ENCODE measurements around the gene NFIX. TPM values are rescaled to one million over a fixed set of nuclear protein-coding genes. Genes with fewer than 3 reads are reported as not detected.

Gene NFIX
- total RNA-seq, 2 experiments from 2014 or later: 6.3 to 8.7 TPM

- Mint-ChIP-seq H3K9me3 (no peaks in the 10 kb centered on the region), H3K4me1 (peaks cover 48% of the 10 kb centered on the region), H3K36me3 (peaks cover 18% of the 10 kb centered on the region), H3K27me3 (no peaks in the 10 kb centered on the region), H3K4me3 (peak within 1 kb of the TSS; percentile 97), H3K27ac (peak within 1 kb of the TSS; percentile 96)
- DNase-seq: peak; percentile 97
Observed at GRCh38 chr19:13117772-13118423, 122.6 kb downstream of the NFIX start, which contains the start of gene NACC1. NACC1 (plus strand) TSS chr19:13118264; CDS start chr19:13135208, 16,944 bp downstream.

- peak overlapping the region; percentile 84 for H3K27ac Mint-ChIP-seq
- no peaks in the 10 kb centered on the region for H3K9me3 Mint-ChIP-seq
- DNase-seq: peak; percentile 45
- peak overlapping the region; percentile 84 for H3K4me3 Mint-ChIP-seq
- peaks cover 51% of the 10 kb centered on the region for H3K4me1 Mint-ChIP-seq
- H3K27me3 Mint-ChIP-seq: no peaks in the 10 kb centered on the region
- H3K36me3 Mint-ChIP-seq: peaks cover 18% of the 10 kb centered on the region
Observed at GRCh38 chr19:13118424-13119193, 123.3 kb downstream of the NFIX start.

GRCh38 chr19:13119627-13120026 lies 124.4 kb downstream of the NFIX start:
- Mint-ChIP-seq H3K4me3 (peak overlapping the region; percentile 84), H3K4me1 (peaks cover 50% of the 10 kb centered on the region), H3K27ac (peak overlapping the region; percentile 84), H3K27me3 (no peaks in the 10 kb centered on the region), H3K36me3 (peaks cover 16% of the 10 kb centered on the region), H3K9me3 (no peaks in the 10 kb centered on the region)
- no peak for DNase-seq

- Mint-ChIP-seq H3K4me1 (peaks cover 49% of the 10 kb centered on the region), H3K27ac (no peak overlapping the region), H3K27me3 (no peaks in the 10 kb centered on the region), H3K4me3 (no peak overlapping the region), H3K36me3 (peaks cover 16% of the 10 kb centered on the region), H3K9me3 (no peaks in the 10 kb centered on the region)
- no peak for DNase-seq
Observed at GRCh38 chr19:13120031-13120430, 124.8 kb downstream of the NFIX start.

- no peak for DNase-seq
- H3K27me3 Mint-ChIP-seq: no peaks in the 10 kb centered on the region
- peak overlapping the region; percentile 38 for H3K27ac Mint-ChIP-seq
- H3K4me1 Mint-ChIP-seq: peaks cover 42% of the 10 kb centered on the region
- peaks cover 11% of the 10 kb centered on the region for H3K36me3 Mint-ChIP-seq
- H3K4me3 Mint-ChIP-seq: peak overlapping the region; percentile 43
- H3K9me3 Mint-ChIP-seq: no peaks in the 10 kb centered on the region
Observed at GRCh38 chr19:13120817-13121216, 125.5 kb downstream of the NFIX start.

GRCh38 chr19:13121551-13122274 lies 126.4 kb downstream of the NFIX start:
- peaks cover 8% of the 10 kb centered on the region for H3K36me3 Mint-ChIP-seq
- H3K4me3 Mint-ChIP-seq: peak overlapping the region; percentile 43
- H3K27me3 Mint-ChIP-seq: no peaks in the 10 kb centered on the region
- no peak for DNase-seq
- H3K27ac Mint-ChIP-seq: peak overlapping the region; percentile 56
- H3K9me3 Mint-ChIP-seq: no peaks in the 10 kb centered on the region
- peaks cover 42% of the 10 kb centered on the region for H3K4me1 Mint-ChIP-seq

GRCh38 chr19:13122275-13122878 lies 127.1 kb downstream of the NFIX start:
- H3K27me3 Mint-ChIP-seq: no peaks in the 10 kb centered on the region
- no peaks in the 10 kb centered on the region for H3K9me3 Mint-ChIP-seq
- H3K27ac Mint-ChIP-seq: peak overlapping the region; percentile 56
- peaks cover 42% of the 10 kb centered on the region for H3K4me1 Mint-ChIP-seq
- no peak for DNase-seq
- peaks cover 8% of the 10 kb centered on the region for H3K36me3 Mint-ChIP-seq
- no peak overlapping the region for H3K4me3 Mint-ChIP-seq

- no peak for DNase-seq
- Mint-ChIP-seq H3K27ac (peak overlapping the region; percentile 56), H3K4me1 (peaks cover 46% of the 10 kb centered on the region), H3K4me3 (no peak overlapping the region), H3K36me3 (peaks cover 8% of the 10 kb centered on the region), H3K27me3 (no peaks in the 10 kb centered on the region), H3K9me3 (no peaks in the 10 kb centered on the region)
Observed at GRCh38 chr19:13122980-13123957, 128.0 kb downstream of the NFIX start.

- Mint-ChIP-seq H3K9me3 (no peaks in the 10 kb centered on the region), H3K27ac (no peak overlapping the region), H3K27me3 (no peaks in the 10 kb centered on the region), H3K4me1 (peaks cover 25% of the 10 kb centered on the region), H3K36me3 (peaks cover 5% of the 10 kb centered on the region), H3K4me3 (no peak overlapping the region)
- DNase-seq: no peak
Observed at GRCh38 chr19:13127051-13127450, 131.8 kb downstream of the NFIX start.

GRCh38 chr19:13127811-13128575 lies 132.7 kb downstream of the NFIX start:
- H3K27ac Mint-ChIP-seq: no peak overlapping the region

GRCh38 chr19:13128583-13128982 lies 133.3 kb downstream of the NFIX start:
- no peaks in the 10 kb centered on the region for H3K9me3 Mint-ChIP-seq
- H3K27ac Mint-ChIP-seq: no peak overlapping the region
- peaks cover 13% of the 10 kb centered on the region for H3K36me3 Mint-ChIP-seq
- H3K27me3 Mint-ChIP-seq: no peaks in the 10 kb centered on the region
- no peak overlapping the region for H3K4me3 Mint-ChIP-seq
- DNase-seq: no peak
- peaks cover 29% of the 10 kb centered on the region for H3K4me1 Mint-ChIP-seq

More at GRCh38 chr19:13127811-13128575, 132.7 kb downstream of the NFIX start:
- DNase-seq: no peak
- Mint-ChIP-seq H3K9me3 (no peaks in the 10 kb centered on the region), H3K4me1 (peaks cover 27% of the 10 kb centered on the region), H3K36me3 (peaks cover 9% of the 10 kb centered on the region), H3K4me3 (no peak overlapping the region), H3K27me3 (no peaks in the 10 kb centered on the region)

GRCh38 chr19:13129384-13129783 lies 134.1 kb downstream of the NFIX start:
- no peak for DNase-seq
- Mint-ChIP-seq H3K4me3 (no peak overlapping the region), H3K36me3 (peaks cover 13% of the 10 kb centered on the region), H3K4me1 (peaks cover 28% of the 10 kb centered on the region), H3K9me3 (no peaks in the 10 kb centered on the region), H3K27me3 (no peaks in the 10 kb centered on the region), H3K27ac (no peak overlapping the region)

GRCh38 chr19:13130886-13131490 lies 135.7 kb downstream of the NFIX start:
- Mint-ChIP-seq H3K27me3 (no peaks in the 10 kb centered on the region), H3K9me3 (no peaks in the 10 kb centered on the region), H3K4me1 (peaks cover 28% of the 10 kb centered on the region), H3K4me3 (no peak overlapping the region), H3K36me3 (peaks cover 13% of the 10 kb centered on the region), H3K27ac (peak overlapping the region; percentile 47)
- DNase-seq: no peak

All from activated naive CD8-positive, alpha-beta T cell treated with anti-CD3 and anti-CD28 coated beads for 36 hours (primary cell).